Astrocyte (in vitro differentiated cells and primary cell): ENCODE data around the gene CRYGN. TPM values are rescaled to one million over a fixed set of nuclear protein-coding genes. Genes with fewer than 3 reads are reported as not detected.

ENCODE experiments used
- DNase-seq: peaks from one replicate; pipeline ENCODE4 v3.0.0-alpha.2; 2010; ENCODE audit warnings: low read depth
- FAIRE-seq: peaks from 2 replicates; lab custom pipeline; 2011; peaks lifted over from hg19 to GRCh38; lab: Jason Lieb, UNC
- H2AFZ ChIP-seq: 2 replicates; pipeline ENCODE4 v1.6.0; 2012; ENCODE audit warnings: low read depth, low read length, inconsistent platforms
- H3K27ac ChIP-seq: 2 replicates; pipeline ENCODE4 v1.5.1; 2011; ENCODE audit warnings: low read depth, low read length, inconsistent platforms
- H3K27me3 ChIP-seq: 2 replicates; pipeline ENCODE4 v1.6.0; 2011; ENCODE audit warnings: low read length, inconsistent platforms; ENCODE audit not compliant: insufficient read depth
- H3K36me3 ChIP-seq: 2 replicates; pipeline ENCODE4 v1.5.1; 2011; ENCODE audit warnings: low read length, inconsistent platforms; ENCODE audit not compliant: insufficient read depth
- H3K4me1 ChIP-seq: 2 replicates; pipeline ENCODE4 v1.5.1; 2011; ENCODE audit warnings: low read length, inconsistent platforms; ENCODE audit not compliant: insufficient read depth
- H3K4me2 ChIP-seq: 2 replicates; pipeline ENCODE4 v1.6.0; 2012; ENCODE audit warnings: low read length, inconsistent platforms
- H3K4me3 ChIP-seq: 2 replicates; pipeline ENCODE4 v1.5.1; 2011; ENCODE audit warnings: low read depth, mild to moderate bottlenecking, low read length, inconsistent platforms; ENCODE audit not compliant: insufficient read depth
- H3K79me2 ChIP-seq: 2 replicates; pipeline ENCODE4 v1.6.0; 2012; ENCODE audit warnings: mild to moderate bottlenecking, low read length, inconsistent platforms; ENCODE audit not compliant: insufficient read depth
- H3K9ac ChIP-seq: 2 replicates; pipeline ENCODE4 v1.6.0; 2012; ENCODE audit warnings: mild to moderate bottlenecking, low read length, inconsistent platforms
- H3K9me3 ChIP-seq: 2 replicates; pipeline ENCODE4 v1.5.1; 2012; ENCODE audit warnings: low read depth, mild to moderate bottlenecking, low read length, inconsistent platforms; ENCODE audit not compliant: insufficient read depth
- H4K20me1 ChIP-seq: 2 replicates; pipeline ENCODE4 v1.6.0; 2012; ENCODE audit warnings: low read length, inconsistent platforms; ENCODE audit not compliant: insufficient read depth
- H3K27ac Mint-ChIP-seq: one replicate; pipeline ENCODE4 v1.8.0; 2021; ENCODE audit warnings: mild to moderate bottlenecking, mixed read lengths; ENCODE audit not compliant: unreplicated experiment
- H3K27me3 Mint-ChIP-seq: one replicate; pipeline ENCODE4 v1.8.0; 2021; ENCODE audit warnings: low read depth, mixed read lengths; ENCODE audit not compliant: unreplicated experiment
- H3K36me3 Mint-ChIP-seq: one replicate; pipeline ENCODE4 v1.8.0; 2021; ENCODE audit warnings: low read depth, mixed read lengths; ENCODE audit not compliant: unreplicated experiment
- H3K4me1 Mint-ChIP-seq: one replicate; pipeline ENCODE4 v1.8.0; 2021; ENCODE audit warnings: low read depth, mixed read lengths; ENCODE audit not compliant: unreplicated experiment
- H3K4me3 Mint-ChIP-seq: one replicate; pipeline ENCODE4 v1.8.0; 2021; ENCODE audit warnings: mild to moderate bottlenecking, moderate library complexity, mixed read lengths; ENCODE audit not compliant: unreplicated experiment
- H3K9me3 Mint-ChIP-seq: one replicate; pipeline ENCODE4 v1.8.0; 2021; ENCODE audit warnings: mild to moderate bottlenecking, mixed read lengths; ENCODE audit not compliant: unreplicated experiment
- EZH2 ChIP-seq: IDR thresholded peaks from 2 replicates; pipeline ENCODE4 v1.6.1; 2012; ENCODE audit warnings: mild to moderate bottlenecking, low read length, inconsistent platforms; ENCODE audit not compliant: insufficient read depth
- total RNA-seq: library from RNA; stranded (reverse); gene quantifications from 2 replicates; pipeline ENCODE4 v1.2.1, GENCODE V29; 2021
- TF ChIP-seq, protein P1 (sequence below): IDR thresholded peaks from 2 replicates; pipeline ENCODE4 v1.5.1; 2011; ENCODE audit warnings: low read depth, mild to moderate bottlenecking, inconsistent platforms, low read length, moderate library complexity; ENCODE audit not compliant: insufficient read depth

CRYGN gene
- total RNA-seq, 1 donor from 2014 or later = not detected

DNA sequence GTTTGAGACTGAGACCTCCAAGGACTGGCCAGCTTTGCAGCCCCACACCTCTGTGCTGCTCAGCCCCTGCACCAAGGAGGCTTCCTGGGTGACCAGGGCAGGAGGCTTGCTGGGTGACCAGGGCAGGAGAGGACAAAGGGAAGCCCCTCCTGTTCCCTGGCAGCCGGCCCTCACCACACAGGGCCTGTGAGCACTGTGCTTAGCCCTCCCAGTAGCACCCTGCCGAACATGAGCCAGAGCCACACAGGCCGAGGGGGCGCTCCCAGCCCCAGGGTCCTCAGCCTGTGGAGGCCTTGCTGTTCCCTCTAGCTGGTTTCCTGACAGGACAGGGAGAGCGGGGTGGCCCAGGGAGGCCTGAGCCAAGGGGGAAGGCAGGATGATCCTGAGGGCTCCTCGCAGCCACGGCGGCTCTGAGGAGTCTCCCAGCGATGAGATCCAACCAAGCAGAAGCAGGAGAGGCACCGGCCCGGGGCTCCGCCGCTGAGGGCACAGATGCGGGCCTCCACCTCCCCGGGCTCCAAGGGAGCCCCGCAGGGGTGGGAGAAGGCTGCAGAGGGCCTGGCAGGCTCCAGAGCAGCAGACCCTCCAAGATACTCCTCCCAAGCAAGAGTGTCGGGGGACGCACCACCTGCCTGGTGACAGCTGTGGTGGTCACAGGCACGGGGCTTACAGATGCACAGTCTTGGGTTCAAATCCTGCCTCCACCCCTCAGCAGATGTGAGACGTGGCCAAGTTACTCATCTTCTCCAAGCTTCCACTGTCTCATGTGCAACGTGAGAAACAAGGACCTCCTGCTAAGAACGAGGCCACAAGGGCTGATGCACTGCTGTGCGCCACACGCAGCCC is 52.6 kb downstream of the CRYGN start:
- H3K9me3 ChIP-seq = no peaks in the 10 kb centered on the region
- peaks cover 3% of the 10 kb centered on the region for H3K9me3 Mint-ChIP-seq
- DNase-seq (no peak), FAIRE-seq (no peak)
- peaks cover 4% of the 10 kb centered on the region for H4K20me1 ChIP-seq
- peaks cover 25% of the 10 kb centered on the region for H3K27me3 ChIP-seq
- H3K4me3 ChIP-seq = no peak overlapping the region
- H3K36me3 Mint-ChIP-seq = peaks cover 2% of the 10 kb centered on the region
- H3K4me1 Mint-ChIP-seq = no peaks in the 10 kb centered on the region
- no peak for TF ChIP-seq EZH2
- TF ChIP-seq, protein P1, sequence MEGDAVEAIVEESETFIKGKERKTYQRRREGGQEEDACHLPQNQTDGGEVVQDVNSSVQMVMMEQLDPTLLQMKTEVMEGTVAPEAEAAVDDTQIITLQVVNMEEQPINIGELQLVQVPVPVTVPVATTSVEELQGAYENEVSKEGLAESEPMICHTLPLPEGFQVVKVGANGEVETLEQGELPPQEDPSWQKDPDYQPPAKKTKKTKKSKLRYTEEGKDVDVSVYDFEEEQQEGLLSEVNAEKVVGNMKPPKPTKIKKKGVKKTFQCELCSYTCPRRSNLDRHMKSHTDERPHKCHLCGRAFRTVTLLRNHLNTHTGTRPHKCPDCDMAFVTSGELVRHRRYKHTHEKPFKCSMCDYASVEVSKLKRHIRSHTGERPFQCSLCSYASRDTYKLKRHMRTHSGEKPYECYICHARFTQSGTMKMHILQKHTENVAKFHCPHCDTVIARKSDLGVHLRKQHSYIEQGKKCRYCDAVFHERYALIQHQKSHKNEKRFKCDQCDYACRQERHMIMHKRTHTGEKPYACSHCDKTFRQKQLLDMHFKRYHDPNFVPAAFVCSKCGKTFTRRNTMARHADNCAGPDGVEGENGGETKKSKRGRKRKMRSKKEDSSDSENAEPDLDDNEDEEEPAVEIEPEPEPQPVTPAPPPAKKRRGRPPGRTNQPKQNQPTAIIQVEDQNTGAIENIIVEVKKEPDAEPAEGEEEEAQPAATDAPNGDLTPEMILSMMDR = no peak
- H3K9ac ChIP-seq = no peak overlapping the region
- H3K79me2 ChIP-seq = no peaks in the 10 kb centered on the region
- no peak overlapping the region for H3K4me2 ChIP-seq
- no peak overlapping the region for H3K4me3 Mint-ChIP-seq
- no peak overlapping the region for H3K27ac Mint-ChIP-seq
- no peak overlapping the region for H2AFZ ChIP-seq
- no peak overlapping the region for H3K27ac ChIP-seq
- H3K27me3 Mint-ChIP-seq = peaks cover 69% of the 10 kb centered on the region
- H3K36me3 ChIP-seq = no peaks in the 10 kb centered on the region
- H3K4me1 ChIP-seq = no peaks in the 10 kb centered on the region

DNA sequence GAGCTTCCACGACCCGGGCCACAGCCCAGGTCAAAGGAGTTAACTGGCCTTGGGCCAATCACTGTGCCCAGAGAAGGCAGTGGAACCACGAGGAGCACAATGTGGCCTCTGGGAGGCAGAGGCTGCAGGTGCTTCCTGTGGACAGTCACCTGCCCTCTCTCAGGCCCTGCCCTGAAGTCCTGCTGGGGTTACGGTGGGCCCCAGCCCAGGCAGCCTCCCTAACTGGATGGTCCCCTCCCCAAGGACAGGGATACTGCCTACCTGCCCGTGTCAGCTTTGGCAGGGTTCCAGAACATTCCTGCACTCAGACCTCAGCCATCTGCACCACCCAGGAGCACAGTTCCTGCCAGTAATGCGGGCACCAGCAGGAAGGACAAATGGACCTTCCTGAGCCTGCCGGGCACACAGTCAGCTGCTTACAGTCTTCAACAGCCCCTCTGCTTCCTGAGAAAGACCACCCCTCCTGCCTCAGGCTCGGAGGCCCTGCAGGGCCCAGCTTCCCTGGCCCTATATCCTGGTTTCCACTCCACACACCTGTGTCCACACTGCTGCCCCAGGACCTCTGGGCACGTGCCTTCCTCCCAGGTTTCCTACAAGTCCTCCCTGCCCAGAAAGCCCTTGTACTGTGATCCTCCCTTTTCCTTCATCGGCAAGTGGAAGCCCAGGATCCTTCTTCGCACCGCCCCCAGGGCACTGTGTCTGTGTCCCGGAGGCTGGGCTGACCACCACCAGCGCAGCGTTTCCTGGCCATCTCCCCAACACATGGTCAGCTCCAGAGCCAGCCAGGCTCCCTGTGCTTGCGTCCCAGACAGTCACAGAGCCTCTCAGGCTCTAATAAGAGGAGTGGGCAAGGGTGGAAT is 53.4 kb downstream of the CRYGN start:
- H3K9me3 Mint-ChIP-seq = peaks cover 3% of the 10 kb centered on the region
- no peak overlapping the region for H3K27ac Mint-ChIP-seq
- H3K27ac ChIP-seq = no peak overlapping the region
- H2AFZ ChIP-seq = no peak overlapping the region
- FAIRE-seq (no peak), DNase-seq (no peak)
- H3K4me3 ChIP-seq = no peak overlapping the region
- no peak overlapping the region for H3K4me3 Mint-ChIP-seq
- H3K79me2 ChIP-seq = no peaks in the 10 kb centered on the region
- peaks cover 31% of the 10 kb centered on the region for H3K27me3 ChIP-seq
- H3K9me3 ChIP-seq = no peaks in the 10 kb centered on the region
- no peak overlapping the region for H3K4me2 ChIP-seq
- peaks cover 3% of the 10 kb centered on the region for H3K36me3 Mint-ChIP-seq
- H3K36me3 ChIP-seq = no peaks in the 10 kb centered on the region
- H3K9ac ChIP-seq = no peak overlapping the region
- no peak for TF ChIP-seq EZH2
- TF ChIP-seq, protein P1 = no peak
- no peaks in the 10 kb centered on the region for H3K4me1 ChIP-seq
- no peaks in the 10 kb centered on the region for H3K4me1 Mint-ChIP-seq
- peaks cover 72% of the 10 kb centered on the region for H3K27me3 Mint-ChIP-seq
- H4K20me1 ChIP-seq = peaks cover 4% of the 10 kb centered on the region
